GM12878 (cell line): ENCODE measurements around the gene SLC12A4. TPM values are rescaled to one million over a fixed set of nuclear protein-coding genes. Genes with fewer than 3 reads are reported as not detected.
A peak's percentile ranks its signal among the peaks of the same experiment; 100 is the strongest.

Source experiments
- ATAC-seq: fragments of 200-7000 bp; cut with Tn5 transposase; 3 replicates; pipeline ENCODE4 v1.9.1; 2020; ENCODE audit warnings: mild to moderate bottlenecking, moderate library complexity
- BruUV-seq: library from RNA; stranded (reverse); fragments of 400-500 nt; replicated peaks from 2 replicates; lab custom pipeline; 2021; lab: Mats Ljungman, UMichigan
- CTCF ChIA-PET: fragments of 300-600 bp; sonication (Branson Sonifier 250); formaldehyde crosslinking; extraction: SDS; loops from one replicate; lab custom pipeline; 2021; ENCODE audit warnings: inconsistent platforms; lab: Yijun Ruan, JAX
- POLR2A ChIA-PET: fragments of 350-600 bp; formaldehyde crosslinking; extraction: SDS; loops from one replicate; lab custom pipeline; 2021; ENCODE audit warnings: inconsistent platforms; lab: Charles Lee
- RAD21 ChIA-PET: fragments of 300-600 bp; sonication (Branson Sonifier 250); formaldehyde crosslinking; loops from one replicate; lab custom pipeline; 2023; ENCODE audit warnings: antibody characterized with exemption; ENCODE audit not compliant: unreplicated experiment; lab: Charles Lee
- SMC1A ChIA-PET: fragments of 300-600 bp; sonication (Branson Sonifier 250); formaldehyde crosslinking; loops from one replicate; lab custom pipeline; 2023; ENCODE audit not compliant: unreplicated experiment, uncharacterized antibody; lab: Charles Lee
- DNase-seq: peaks from one replicate; pipeline ENCODE4 v3.0.0-alpha.2; 2011; ENCODE audit warnings: low read depth, low spot score
- FAIRE-seq: peaks from 3 replicates; lab custom pipeline; 2011; peaks lifted over from hg19 to GRCh38; lab: Jason Lieb, UNC
- H2AFZ ChIP-seq: 2 replicates; pipeline ENCODE4 v1.6.0; 2011; ENCODE audit warnings: low read depth, low read length, control low read depth; ENCODE audit not compliant: control insufficient read depth
- H3K27ac ChIP-seq: 2 replicates; pipeline ENCODE4 v1.5.1; 2011; ENCODE audit warnings: control low read depth; ENCODE audit not compliant: control insufficient read depth, insufficient read depth
- H3K27me3 ChIP-seq, 2 experiments: replicated peaks in 1 of 2; 2 replicates each; pipeline versions ENCODE4 v1.6.0 to v1.6.1; 2011; ENCODE audit warnings: low read length in 1 of 2; ENCODE audit not compliant: control insufficient read depth in 2 of 2, insufficient read depth in 2 of 2
- H3K36me3 ChIP-seq, 2 experiments: 2 replicates each; pipeline ENCODE4 v1.5.1; 2011; ENCODE audit warnings: low read length in 1 of 2; ENCODE audit not compliant: control insufficient read depth in 2 of 2, insufficient read depth in 2 of 2
- H3K4me1 ChIP-seq: 2 replicates; pipeline ENCODE4 v1.6.1; 2011; ENCODE audit warnings: mild to moderate bottlenecking, low read length, moderate library complexity, mixed read lengths; ENCODE audit not compliant: control insufficient read depth, insufficient read depth
- H3K4me2 ChIP-seq: 2 replicates; pipeline ENCODE4 v1.6.0; 2011; ENCODE audit warnings: control low read depth; ENCODE audit not compliant: control insufficient read depth, insufficient read depth
- H3K4me3 ChIP-seq: fragments of 200-600 bp; sonication (generic); 2 replicates; pipeline ENCODE4 v1.5.1; 2016
- H3K79me2 ChIP-seq: 2 replicates; pipeline ENCODE4 v1.6.0; 2011; ENCODE audit warnings: low read length; ENCODE audit not compliant: control insufficient read depth, insufficient read depth
- H3K9ac ChIP-seq: 2 replicates; pipeline ENCODE4 v1.8.0; 2011; ENCODE audit warnings: low read length, control low read depth, mixed read lengths; ENCODE audit not compliant: control insufficient read depth, insufficient read depth
- H3K9me3 ChIP-seq: replicated peaks from 3 replicates; pipeline ENCODE4 v1.5.1; 2011; ENCODE audit warnings: mild to moderate bottlenecking, low read length; ENCODE audit not compliant: control insufficient read depth, insufficient read depth
- H4K20me1 ChIP-seq: 2 replicates; pipeline ENCODE4 v1.6.0; 2011; ENCODE audit not compliant: control insufficient read depth, insufficient read depth
- ATF3 ChIP-seq: IDR thresholded peaks from 2 replicates; pipeline ENCODE4 v1.6.1; 2011; ENCODE audit warnings: low read depth, mild to moderate bottlenecking, low read length, moderate library complexity, borderline replicate concordance; ENCODE audit errors: extremely low read depth
- BMI1 ChIP-seq: fragments of 450-650 bp; IDR thresholded peaks from 2 replicates; pipeline ENCODE4 v1.6.1; 2016; ENCODE audit warnings: mild to moderate bottlenecking, moderate library complexity, borderline replicate concordance
- CHD4 ChIP-seq: fragments of 200-600 bp; sonication (generic); IDR thresholded peaks from 2 replicates; pipeline ENCODE4 v1.6.1; 2016; ENCODE audit warnings: mild to moderate bottlenecking
- CREB1 ChIP-seq: IDR thresholded peaks from 2 replicates; pipeline ENCODE4 v1.6.1; 2012; ENCODE audit warnings: low read depth, mild to moderate bottlenecking, inconsistent platforms
- HCFC1 ChIP-seq: fragments of 150-350 bp; IDR thresholded peaks from 2 replicates; pipeline ENCODE4 v1.6.1; 2014; ENCODE audit warnings: low read length
- MTA3 ChIP-seq: IDR thresholded peaks from 2 replicates; pipeline ENCODE4 v1.6.1; 2012; ENCODE audit warnings: low read length, inconsistent platforms, borderline replicate concordance
- MXI1 ChIP-seq: fragments of 150-350 bp; IDR thresholded peaks from 2 replicates; pipeline ENCODE4 v1.6.1; 2011; ENCODE audit warnings: low read depth, mild to moderate bottlenecking, inconsistent platforms, low read length, improper control_type of control experiment
- MYC ChIP-seq: IDR thresholded peaks from 2 replicates; pipeline ENCODE4 v1.6.1; 2011; ENCODE audit warnings: mild to moderate bottlenecking, low read length, moderate library complexity, inconsistent platforms; ENCODE audit not compliant: insufficient read depth, insufficient replicate concordance, insufficient read length, severe bottlenecking
- NRF1 ChIP-seq: conservative IDR thresholded peaks from 2 replicates; pipeline ENCODE4 v1.6.1; 2011; ENCODE audit warnings: mild to moderate bottlenecking, low read depth, low read length, improper control_type of control experiment
- PML ChIP-seq: IDR thresholded peaks from 2 replicates; pipeline ENCODE4 v1.6.1; 2012; ENCODE audit warnings: low read length, inconsistent platforms
- POLR2A ChIP-seq: IDR thresholded peaks from 2 replicates; pipeline ENCODE4 v1.6.1; 2011; ENCODE audit warnings: low read depth, mild to moderate bottlenecking, low read length
- SKIL ChIP-seq: fragments of 450-650 bp; IDR thresholded peaks from 2 replicates; pipeline ENCODE4 v1.6.1; 2017; ENCODE audit warnings: mild to moderate bottlenecking, low read depth, inconsistent platforms; ENCODE audit not compliant: poor library complexity, severe bottlenecking
- STAT3 ChIP-seq: IDR thresholded peaks from 2 replicates; pipeline ENCODE4 v1.6.1; 2011; ENCODE audit warnings: low read depth, low read length, improper control_type of control experiment
- WGBS: methylation state at CpG from one replicate; pipeline ENCODE4 v1.1.6; 2016; ENCODE audit warnings: low lambda C conversion rate; ENCODE audit not compliant: insufficient replicate concordance, insufficient coverage; ENCODE audit errors: missing lambda C conversion rate; 5-methylcytosine and 5-hydroxymethylcytosine counted together
- in situ Hi-C: fragments of 300-500 bp; cut with MboI; formaldehyde crosslinking; loops from 9 replicates; pipeline ENCODE4 v1.14.3; 2018; ENCODE audit warnings: mixed read lengths
- intact Hi-C: fragments of 100-400 bp; cut with micrococcal nuclease; formaldehyde crosslinking; loops from one replicate; pipeline ENCODE4 v1.14.2; 2022; ENCODE audit not compliant: unreplicated experiment
- polyA plus RNA-seq, 11 experiments: library from polyadenylated mRNA; depleted of rRNA in 4 of 11; unstranded in 6 of 11; stranded (reverse) in 5 of 11; fragments of >200 nt; fragmentation: Nextera tagmentation in 4 of 11; fragmentation: Illumina TruSeq in 1 of 11; extraction: Ambion mirVana in 4 of 11; extraction: Trizol in 1 of 11; gene quantifications; 1 replicate in 1 of 11; 2 replicates in 10 of 11; pipeline versions ENCODE4 v1.2.1 to v1.2.3, GENCODE V29; 2011 to 2016; ENCODE audit warnings: inconsistent platforms in 2 of 11, missing spikeins in 2 of 11, low read depth in 1 of 11
- total RNA-seq, 4 experiments: library from RNA; depleted of rRNA in 3 of 4; stranded (reverse); fragments of >200 nt in 3 of 4; fragmentation: Illumina TruSeq in 1 of 4; extraction: Trizol in 1 of 4; gene quantifications; 2 replicates each; pipeline versions ENCODE4 v1.2.1 to v1.2.3, GENCODE V29; 2013 to 2021

Gene SLC12A4
- total and polyA plus RNA-seq, 10 of the 15 experiments (the other 5 are each of a cell fraction or from before 2014, with no cell fraction given), result 0.95 to 39.9 (median 14.2) TPM

- FAIRE-seq (no peak), DNase-seq (no peak), ATAC-seq (no peak)
- H2AFZ ChIP-seq, result no peak within 1 kb of the TSS
- H3K4me2 ChIP-seq, result no peak within 1 kb of the TSS
- no peak within 1 kb of the TSS for H3K27ac ChIP-seq
- no peak within 1 kb of the TSS for H3K4me3 ChIP-seq
- ChIA-PET POLR2A (no interaction called here), RAD21 (interaction anchor here (1.3 kb wide), 1 partner anchor 115 kb away, joined by 6 read pairs; no protein-coding TSS in a partner anchor), CTCF (interaction anchor here (0.9 to 3.7 kb wide), 3 partner anchors 48 to 259 kb away, joined by 3 to 18 read pairs (median 4); no protein-coding TSS in a partner anchor), SMC1A (interaction anchor here (2.5 kb wide), 1 partner anchor 115 kb away, joined by 5 read pairs; no protein-coding TSS in a partner anchor)
- H3K9me3 ChIP-seq, result no peaks in the 10 kb centered on the region
- peaks cover 5% of the 10 kb centered on the region for H3K4me1 ChIP-seq
- in situ Hi-C loops (no loop called here), intact Hi-C loops (no loop called here)
- WGBS, result 91% methylated on average over 15 of the region's 15 CpGs
- no peak within 1 kb of the TSS for H3K9ac ChIP-seq
- H3K79me2 ChIP-seq, result peaks cover 22% of the 10 kb centered on the region
- H3K36me3 ChIP-seq, result peaks cover 21 to 39% of the 10 kb centered on the region in 2 experiments
- BruUV-seq, result no TSS peak
- no peaks in the 10 kb centered on the region for H4K20me1 ChIP-seq
- TF ChIP-seq POLR2A (peak; percentile 72), PML (peak; percentile 54), NRF1 (no peak), STAT3 (no peak), MTA3 (no peak)
- H3K27me3 ChIP-seq, result no peaks in the 10 kb centered on the region
Observed at GRCh38 chr16:67931712-67932461, 36.5 kb downstream of the SLC12A4 start, which contains the start of gene CTRL. CTRL (minus strand) TSS chr16:67931862; CDS start chr16:67931852, 10 bp downstream.

GRCh38 chr16:67930678-67931211 is 37.7 kb downstream of the SLC12A4 start:
- H4K20me1 ChIP-seq, result no peaks in the 10 kb centered on the region
- H3K79me2 ChIP-seq, result peaks cover 11% of the 10 kb centered on the region
- H2AFZ ChIP-seq, result no peak overlapping the region
- 91% methylated on average over 15 of the region's 17 CpGs for WGBS
- DNase-seq (no peak), ATAC-seq (no peak), FAIRE-seq (no peak)
- no peak overlapping the region for H3K4me3 ChIP-seq
- BruUV-seq, result no TSS peak
- H3K4me2 ChIP-seq, result no peak overlapping the region
- peaks cover 5% of the 10 kb centered on the region for H3K4me1 ChIP-seq
- intact Hi-C loops (no loop called here), in situ Hi-C loops (no loop called here)
- H3K27me3 ChIP-seq, result no peaks in the 10 kb centered on the region
- CTCF ChIA-PET, result interaction anchor here (0.9 to 3.7 kb wide), 2 partner anchors 47 to 258 kb away, joined by 4 to 18 read pairs; no protein-coding TSS in a partner anchor
- POLR2A ChIA-PET, result no interaction called here
- H3K9ac ChIP-seq, result no peak overlapping the region
- SMC1A ChIA-PET, result interaction anchor here (2.5 kb wide), 1 partner anchor 114 kb away, joined by 5 read pairs; no protein-coding TSS in a partner anchor
- H3K9me3 ChIP-seq, result no peaks in the 10 kb centered on the region
- H3K36me3 ChIP-seq, result peaks cover 21 to 39% of the 10 kb centered on the region in 2 experiments
- H3K27ac ChIP-seq, result no peak overlapping the region
- RAD21 ChIA-PET, result interaction anchor here (1.3 kb wide), 1 partner anchor 114 kb away, joined by 6 read pairs; no protein-coding TSS in a partner anchor
- TF ChIP-seq SKIL (no peak), MXI1 (no peak), BMI1 (no peak), CREB1 (no peak), ATF3 (no peak), POLR2A (peak; percentile 47), HCFC1 (no peak), CHD4 (no peak), MYC (no peak)
